ENCODE results near the gene CACNA1F. TPM values are rescaled to one million over a fixed set of nuclear protein-coding genes. Genes with fewer than 3 reads are reported as not detected.

The CACNA1F gene
- total RNA-seq, 4 donors from 2014 or later = 0.10 to 0.21 (median 0.13) TPM; not detected in 1

DNA sequence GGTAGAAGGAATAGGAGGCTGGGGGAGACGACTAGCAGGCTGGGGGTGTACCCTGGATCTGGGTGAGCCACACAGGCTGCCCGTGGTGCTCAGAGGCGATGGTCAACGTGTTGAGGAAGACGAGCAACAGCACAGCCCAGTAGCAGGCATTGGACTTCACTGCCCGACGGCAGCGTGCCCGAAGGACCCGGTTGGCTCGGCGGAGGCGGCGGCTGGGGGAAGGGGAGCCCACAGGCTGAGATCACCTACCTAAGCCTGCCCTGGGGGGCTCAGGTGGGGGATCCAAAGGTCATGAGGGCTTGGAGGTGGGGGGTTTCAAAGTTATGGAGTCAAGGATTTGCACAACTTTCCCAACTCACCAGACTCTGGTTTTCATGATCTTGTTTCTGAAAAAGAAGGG, 7.3 kb downstream of the CACNA1F start:
- Histone ChIP-seq H3K9me3 (no peaks in the 10 kb centered on the region), H3K4me1 (no peaks in the 10 kb centered on the region), H3K27ac (no peak overlapping the region), H3K4me3 (replicated peaks in 1 of 3) (no peak overlapping the region), H3K27me3 (no peaks in the 10 kb centered on the region), H3K36me3 (no peaks in the 10 kb centered on the region)
- intact Hi-C loops (cut with DNase I) = no loop called here
- WGBS, 2 donors = 65 to 79% methylated on average over 4 to 9 of the region's 14 CpGs
- TF ChIP-seq POLR2A (IDR thresholded peaks at IDR 0.05) = no peak
- TF ChIP-seq, protein P1, sequence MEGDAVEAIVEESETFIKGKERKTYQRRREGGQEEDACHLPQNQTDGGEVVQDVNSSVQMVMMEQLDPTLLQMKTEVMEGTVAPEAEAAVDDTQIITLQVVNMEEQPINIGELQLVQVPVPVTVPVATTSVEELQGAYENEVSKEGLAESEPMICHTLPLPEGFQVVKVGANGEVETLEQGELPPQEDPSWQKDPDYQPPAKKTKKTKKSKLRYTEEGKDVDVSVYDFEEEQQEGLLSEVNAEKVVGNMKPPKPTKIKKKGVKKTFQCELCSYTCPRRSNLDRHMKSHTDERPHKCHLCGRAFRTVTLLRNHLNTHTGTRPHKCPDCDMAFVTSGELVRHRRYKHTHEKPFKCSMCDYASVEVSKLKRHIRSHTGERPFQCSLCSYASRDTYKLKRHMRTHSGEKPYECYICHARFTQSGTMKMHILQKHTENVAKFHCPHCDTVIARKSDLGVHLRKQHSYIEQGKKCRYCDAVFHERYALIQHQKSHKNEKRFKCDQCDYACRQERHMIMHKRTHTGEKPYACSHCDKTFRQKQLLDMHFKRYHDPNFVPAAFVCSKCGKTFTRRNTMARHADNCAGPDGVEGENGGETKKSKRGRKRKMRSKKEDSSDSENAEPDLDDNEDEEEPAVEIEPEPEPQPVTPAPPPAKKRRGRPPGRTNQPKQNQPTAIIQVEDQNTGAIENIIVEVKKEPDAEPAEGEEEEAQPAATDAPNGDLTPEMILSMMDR (IDR thresholded peaks at IDR 0.05) = no peak
- no peak for DNase-seq

DNA sequence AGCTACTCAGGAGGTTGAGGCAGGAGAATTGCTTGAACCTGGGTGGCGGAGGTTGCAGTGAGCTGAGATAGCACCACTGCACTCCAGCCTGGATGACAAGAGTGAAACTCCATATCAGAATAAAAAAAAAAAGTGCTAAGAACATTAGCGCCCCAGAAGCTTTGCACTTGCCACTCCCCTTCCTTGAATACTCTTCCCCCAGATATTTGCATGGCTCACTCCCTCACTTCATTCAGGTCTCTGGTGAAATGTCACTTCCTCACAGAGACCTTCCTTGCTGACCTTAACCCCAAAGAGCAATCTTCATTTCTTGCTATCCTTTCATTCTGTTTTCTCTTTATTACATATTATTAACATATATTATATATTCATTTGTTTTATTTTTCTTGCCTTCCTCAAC, 11.3 kb downstream of the CACNA1F start:
- TF ChIP-seq, protein P1 (IDR thresholded peaks at IDR 0.05) = no peak
- TF ChIP-seq POLR2A (IDR thresholded peaks at IDR 0.05) = no peak
- 77 to 91% methylated on average over 2 of the region's 2 CpGs for WGBS, 2 donors
- intact Hi-C loops (cut with DNase I) = no loop called here
- no peak overlapping the region for H3K27ac ChIP-seq
- no peaks in the 10 kb centered on the region for H3K27me3 ChIP-seq
- no peaks in the 10 kb centered on the region for H3K36me3 ChIP-seq
- no peak overlapping the region for H3K4me3 ChIP-seq (replicated peaks in 1 of 3)
- DNase-seq = no peak
- no peaks in the 10 kb centered on the region for H3K9me3 ChIP-seq
- no peaks in the 10 kb centered on the region for H3K4me1 ChIP-seq

DNA sequence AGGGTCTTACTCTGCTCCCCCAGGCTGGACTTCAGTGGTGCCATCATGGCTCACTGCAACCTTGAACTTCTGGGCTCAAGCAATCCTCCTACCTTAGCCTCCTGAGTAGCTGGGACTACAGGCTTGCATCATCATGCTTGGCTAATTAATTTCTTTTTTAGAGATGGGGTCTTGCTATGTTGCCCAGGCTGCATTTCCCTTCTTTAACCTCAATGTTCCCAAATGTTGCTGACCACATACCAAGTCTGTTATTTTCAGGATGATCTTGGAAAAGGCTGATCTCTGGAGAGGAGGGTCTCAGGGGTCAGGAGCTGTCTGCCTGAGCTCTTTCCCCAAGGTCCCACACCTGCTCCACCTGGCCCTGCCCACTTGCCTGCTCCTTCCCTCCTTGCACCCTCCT, 13.0 kb downstream of the CACNA1F start:
- H3K4me3 ChIP-seq (replicated peaks in 1 of 3) = no peak overlapping the region
- DNase-seq = no peak
- H3K4me1 ChIP-seq = no peaks in the 10 kb centered on the region
- no peaks in the 10 kb centered on the region for H3K9me3 ChIP-seq
- H3K36me3 ChIP-seq = no peaks in the 10 kb centered on the region
- intact Hi-C loops (cut with DNase I) = no loop called here
- no peak for TF ChIP-seq POLR2A (IDR thresholded peaks at IDR 0.05)
- TF ChIP-seq, protein P1 (IDR thresholded peaks at IDR 0.05) = no peak
- H3K27me3 ChIP-seq = no peaks in the 10 kb centered on the region
- H3K27ac ChIP-seq = no peak overlapping the region

- 83 to 89% methylated on average over 13 to 14 of the region's 14 CpGs for WGBS, 2 donors
- Histone ChIP-seq H3K36me3 (no peaks in the 10 kb centered on the region), H3K4me1 (no peaks in the 10 kb centered on the region), H3K27me3 (no peaks in the 10 kb centered on the region), H3K4me3 (replicated peaks in 1 of 3) (no peak overlapping the region), H3K9me3 (no peaks in the 10 kb centered on the region), H3K27ac (no peak overlapping the region)
- intact Hi-C loops (cut with DNase I) = no loop called here
- TF ChIP-seq, protein P1 (IDR thresholded peaks at IDR 0.05) = no peak
- no peak for TF ChIP-seq POLR2A (IDR thresholded peaks at IDR 0.05)
- DNase-seq = no peak
Measured at GRCh38 chrX:49214996-49215526, 18.1 kb downstream of the CACNA1F start.

DNA sequence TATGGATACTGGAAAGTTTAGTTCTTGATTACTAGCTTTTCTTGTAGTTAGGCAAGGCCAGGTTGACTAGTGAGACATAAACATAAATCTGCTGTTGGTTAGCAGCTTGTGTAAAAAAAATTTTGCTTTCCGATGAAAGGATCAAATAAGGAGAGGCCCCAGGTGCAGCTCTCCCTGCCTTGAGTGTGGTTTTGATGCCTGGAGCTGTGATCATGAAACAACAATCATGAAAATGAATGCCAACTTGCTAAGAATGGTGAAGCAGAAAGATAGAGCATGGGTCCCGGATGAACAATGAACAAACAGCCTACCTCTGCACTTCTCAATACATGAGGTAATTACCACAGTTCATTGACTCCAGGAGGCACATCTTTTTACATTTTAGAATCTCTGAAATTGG, 18.7 kb downstream of the CACNA1F start:
- no peak overlapping the region for H3K4me3 ChIP-seq (replicated peaks in 1 of 3)
- H3K4me1 ChIP-seq = no peaks in the 10 kb centered on the region
- 77 to 98% methylated on average over 2 of the region's 2 CpGs for WGBS, 2 donors
- no peaks in the 10 kb centered on the region for H3K36me3 ChIP-seq
- no peaks in the 10 kb centered on the region for H3K9me3 ChIP-seq
- intact Hi-C loops (cut with DNase I) = no loop called here
- H3K27me3 ChIP-seq = no peaks in the 10 kb centered on the region
- DNase-seq = no peak
- TF ChIP-seq, protein P1 (IDR thresholded peaks at IDR 0.05) = no peak
- no peak for TF ChIP-seq POLR2A (IDR thresholded peaks at IDR 0.05)
- H3K27ac ChIP-seq = no peak overlapping the region

Measured in thyroid gland (tissue), 4 donors.